ENCODE results near the gene PITPNC1. TPM values are rescaled to one million over a fixed set of nuclear protein-coding genes. Genes with fewer than 3 reads are reported as not detected.

The PITPNC1 gene
- total and polyA plus RNA-seq, 2 donors (not counting 1 experiment from before 2014, with no cell fraction given), result 5.8 to 7.1 TPM

- H3K4me2 ChIP-seq (ENCODE audit: extremely low read depth, insufficient read depth, low read length), result no peak overlapping the region
- TF ChIP-seq EZH2 (IDR thresholded peaks at IDR 0.05; ENCODE audit: low read length, missing control alignments) (no peak), CTCF (conservative IDR thresholded peaks at IDR 0.05 in 1 of 2, IDR thresholded peaks at IDR 0.05 in 1 of 2; ENCODE audit: low read depth in 1 of 2, low read length in 2 of 2) (no peak)
Measured at GRCh38 chr17:67343237-67343636, 33.8 kb upstream of the PITPNC1 start.

GRCh38 chr17:67347826-67348225 lies 29.3 kb upstream of the PITPNC1 start:
- H3K4me1 ChIP-seq (ENCODE audit: control insufficient read depth, extremely low read depth, insufficient read depth, low read length), result no peaks in the 10 kb centered on the region
- H3K9me3 ChIP-seq (ENCODE audit: control insufficient read depth, insufficient read depth, low read depth, low read length), result no peaks in the 10 kb centered on the region
- H4K20me1 ChIP-seq (ENCODE audit: control insufficient read depth, extremely low read depth, insufficient read depth, low read length), result no peaks in the 10 kb centered on the region
- peaks cover 2% of the 10 kb centered on the region for H3K79me2 ChIP-seq (ENCODE audit: control insufficient read depth, insufficient read depth, low read length)
- no peaks in the 10 kb centered on the region for H3K27me3 ChIP-seq (ENCODE audit: control insufficient read depth, insufficient read depth, low read length)
- peaks cover 14% of the 10 kb centered on the region for H3K36me3 ChIP-seq (ENCODE audit: control insufficient read depth, insufficient read depth, low read length)
- H3K9ac ChIP-seq (ENCODE audit: insufficient read depth, low read length), result no peak overlapping the region
- no peak for DNase-seq (ENCODE audit: low read depth in 2 of 2)
- no peak overlapping the region for H3K4me3 ChIP-seq (replicated peaks in 1 of 4; ENCODE audit: control extremely low read depth in 1 of 4, insufficient read depth in 1 of 4, low read depth in 3 of 4, low read length in 4 of 4)
- no peak overlapping the region for H3K4me2 ChIP-seq (ENCODE audit: extremely low read depth, insufficient read depth, low read length)
- TF ChIP-seq EZH2 (IDR thresholded peaks at IDR 0.05; ENCODE audit: low read length, missing control alignments) (no peak), CTCF (conservative IDR thresholded peaks at IDR 0.05 in 1 of 2, IDR thresholded peaks at IDR 0.05 in 1 of 2; ENCODE audit: low read depth in 1 of 2, low read length in 2 of 2) (no peak)
- H2AFZ ChIP-seq (ENCODE audit: low read length), result no peak overlapping the region
- no peak overlapping the region for H3K27ac ChIP-seq (ENCODE audit: insufficient read depth, low read length)

More at GRCh38 chr17:67343237-67343636, 33.8 kb upstream of the PITPNC1 start:
- peaks cover 11% of the 10 kb centered on the region for H3K36me3 ChIP-seq (ENCODE audit: control insufficient read depth, insufficient read depth, low read length)
- no peaks in the 10 kb centered on the region for H3K4me1 ChIP-seq (ENCODE audit: control insufficient read depth, extremely low read depth, insufficient read depth, low read length)
- no peaks in the 10 kb centered on the region for H3K27me3 ChIP-seq (ENCODE audit: control insufficient read depth, insufficient read depth, low read length)
- DNase-seq (ENCODE audit: low read depth in 2 of 2), result no peak
- no peak overlapping the region for H3K9ac ChIP-seq (ENCODE audit: insufficient read depth, low read length)
- no peak overlapping the region for H3K27ac ChIP-seq (ENCODE audit: insufficient read depth, low read length)
- no peaks in the 10 kb centered on the region for H4K20me1 ChIP-seq (ENCODE audit: control insufficient read depth, extremely low read depth, insufficient read depth, low read length)
- no peaks in the 10 kb centered on the region for H3K79me2 ChIP-seq (ENCODE audit: control insufficient read depth, insufficient read depth, low read length)
- H3K9me3 ChIP-seq (ENCODE audit: control insufficient read depth, insufficient read depth, low read depth, low read length), result no peaks in the 10 kb centered on the region
- H3K4me3 ChIP-seq (replicated peaks in 1 of 4; ENCODE audit: control extremely low read depth in 1 of 4, insufficient read depth in 1 of 4, low read depth in 3 of 4, low read length in 4 of 4), result no peak overlapping the region
- H2AFZ ChIP-seq (ENCODE audit: low read length), result no peak overlapping the region

- Histone ChIP-seq H3K9ac (ENCODE audit: insufficient read depth, low read length) (no peak overlapping the region), H2AFZ (ENCODE audit: low read length) (no peak overlapping the region), H3K4me1 (ENCODE audit: control insufficient read depth, extremely low read depth, insufficient read depth, low read length) (no peaks in the 10 kb centered on the region), H3K27me3 (ENCODE audit: control insufficient read depth, insufficient read depth, low read length) (no peaks in the 10 kb centered on the region), H3K4me2 (ENCODE audit: extremely low read depth, insufficient read depth, low read length) (no peak overlapping the region), H3K4me3 (replicated peaks in 1 of 4; ENCODE audit: control extremely low read depth in 1 of 4, insufficient read depth in 1 of 4, low read depth in 3 of 4, low read length in 4 of 4) (no peak overlapping the region), H3K9me3 (ENCODE audit: control insufficient read depth, insufficient read depth, low read depth, low read length) (no peaks in the 10 kb centered on the region), H4K20me1 (ENCODE audit: control insufficient read depth, extremely low read depth, insufficient read depth, low read length) (no peaks in the 10 kb centered on the region), H3K27ac (ENCODE audit: insufficient read depth, low read length) (no peak overlapping the region), H3K36me3 (ENCODE audit: control insufficient read depth, insufficient read depth, low read length) (peaks cover 12% of the 10 kb centered on the region), H3K79me2 (ENCODE audit: control insufficient read depth, insufficient read depth, low read length) (peaks cover 3% of the 10 kb centered on the region)
- TF ChIP-seq EZH2 (IDR thresholded peaks at IDR 0.05; ENCODE audit: low read length, missing control alignments) (no peak), CTCF (conservative IDR thresholded peaks at IDR 0.05 in 1 of 2, IDR thresholded peaks at IDR 0.05 in 1 of 2; ENCODE audit: low read depth in 1 of 2, low read length in 2 of 2) (no peak)
- DNase-seq (ENCODE audit: low read depth in 2 of 2), result no peak
Measured at GRCh38 chr17:67349420-67349819, 27.7 kb upstream of the PITPNC1 start.

All from fibroblast of lung (primary cell).